ENCODE measurements around the gene NEK6.

The NEK6 gene

GRCh38 chr9:124386201-124386600 is 128.5 kb downstream of the NEK6 start:
- no peak overlapping the region for H3K27ac ChIP-seq (ENCODE audit: low read depth, low read length)
- no peak overlapping the region for H3K9ac ChIP-seq (ENCODE audit: low read length)
- no peaks in the 10 kb centered on the region for H3K9me3 ChIP-seq (ENCODE audit: low read length)
- no peaks in the 10 kb centered on the region for H3K27me3 ChIP-seq (ENCODE audit: control insufficient read depth in 1 of 2, insufficient read depth in 2 of 2, low read length in 2 of 2)
- peaks cover 19% of the 10 kb centered on the region for H3K36me3 ChIP-seq (ENCODE audit: insufficient read depth, low read length)
- H3K4me3 ChIP-seq (ENCODE audit: low read depth in 1 of 2, low read length in 2 of 2) = no peak overlapping the region
- H3K4me1 ChIP-seq (ENCODE audit: insufficient read depth, low read length) = peaks cover 25% of the 10 kb centered on the region

- H3K36me3 ChIP-seq (ENCODE audit: insufficient read depth, low read length) = peaks cover 11% of the 10 kb centered on the region
- H3K4me1 ChIP-seq (ENCODE audit: insufficient read depth, low read length) = peaks cover 41% of the 10 kb centered on the region
- no peak overlapping the region for H3K27ac ChIP-seq (ENCODE audit: low read depth, low read length)
- no peaks in the 10 kb centered on the region for H3K27me3 ChIP-seq (ENCODE audit: control insufficient read depth in 1 of 2, insufficient read depth in 2 of 2, low read length in 2 of 2)
- H3K9ac ChIP-seq (ENCODE audit: low read length) = no peak overlapping the region
- no peaks in the 10 kb centered on the region for H3K9me3 ChIP-seq (ENCODE audit: low read length)
- no peak overlapping the region for H3K4me3 ChIP-seq (ENCODE audit: low read depth in 1 of 2, low read length in 2 of 2)
Measured at GRCh38 chr9:124388275-124389048, 130.7 kb downstream of the NEK6 start.

GRCh38 chr9:124389146-124389939 is 131.6 kb downstream of the NEK6 start:
- H3K9ac ChIP-seq (ENCODE audit: low read length) = no peak overlapping the region
- no peak overlapping the region for H3K27ac ChIP-seq (ENCODE audit: low read depth, low read length)
- H3K27me3 ChIP-seq (ENCODE audit: control insufficient read depth in 1 of 2, insufficient read depth in 2 of 2, low read length in 2 of 2) = no peaks in the 10 kb centered on the region
- H3K4me3 ChIP-seq (ENCODE audit: low read depth in 1 of 2, low read length in 2 of 2) = no peak overlapping the region
- peaks cover 41% of the 10 kb centered on the region for H3K4me1 ChIP-seq (ENCODE audit: insufficient read depth, low read length)
- no peaks in the 10 kb centered on the region for H3K9me3 ChIP-seq (ENCODE audit: low read length)
- H3K36me3 ChIP-seq (ENCODE audit: insufficient read depth, low read length) = peaks cover 9% of the 10 kb centered on the region

GRCh38 chr9:124390794-124391658 is 133.3 kb downstream of the NEK6 start:
- Histone ChIP-seq H3K9ac (ENCODE audit: low read length) (no peak overlapping the region), H3K27ac (ENCODE audit: low read depth, low read length) (no peak overlapping the region), H3K9me3 (ENCODE audit: low read length) (no peaks in the 10 kb centered on the region), H3K4me1 (ENCODE audit: insufficient read depth, low read length) (peaks cover 41% of the 10 kb centered on the region), H3K36me3 (ENCODE audit: insufficient read depth, low read length) (peaks cover 8% of the 10 kb centered on the region), H3K27me3 (ENCODE audit: control insufficient read depth in 1 of 2, insufficient read depth in 2 of 2, low read length in 2 of 2) (no peaks in the 10 kb centered on the region), H3K4me3 (ENCODE audit: low read depth in 1 of 2, low read length in 2 of 2) (no peak overlapping the region)

GRCh38 chr9:124392254-124392870 is 134.6 kb downstream of the NEK6 start:
- Histone ChIP-seq H3K9ac (ENCODE audit: low read length) (no peak overlapping the region), H3K4me1 (ENCODE audit: insufficient read depth, low read length) (peaks cover 36% of the 10 kb centered on the region), H3K36me3 (ENCODE audit: insufficient read depth, low read length) (peaks cover 8% of the 10 kb centered on the region), H3K27ac (ENCODE audit: low read depth, low read length) (no peak overlapping the region), H3K27me3 (ENCODE audit: control insufficient read depth in 1 of 2, insufficient read depth in 2 of 2, low read length in 2 of 2) (no peaks in the 10 kb centered on the region), H3K4me3 (ENCODE audit: low read depth in 1 of 2, low read length in 2 of 2) (no peak overlapping the region), H3K9me3 (ENCODE audit: low read length) (no peaks in the 10 kb centered on the region)

GRCh38 chr9:124392871-124393460 is 135.2 kb downstream of the NEK6 start:
- no peak overlapping the region for H3K4me3 ChIP-seq (ENCODE audit: low read depth in 1 of 2, low read length in 2 of 2)
- no peaks in the 10 kb centered on the region for H3K9me3 ChIP-seq (ENCODE audit: low read length)
- peaks cover 8% of the 10 kb centered on the region for H3K36me3 ChIP-seq (ENCODE audit: insufficient read depth, low read length)
- H3K4me1 ChIP-seq (ENCODE audit: insufficient read depth, low read length) = peaks cover 36% of the 10 kb centered on the region
- no peaks in the 10 kb centered on the region for H3K27me3 ChIP-seq (ENCODE audit: control insufficient read depth in 1 of 2, insufficient read depth in 2 of 2, low read length in 2 of 2)
- no peak overlapping the region for H3K27ac ChIP-seq (ENCODE audit: low read depth, low read length)
- H3K9ac ChIP-seq (ENCODE audit: low read length) = no peak overlapping the region

- H3K9ac ChIP-seq (ENCODE audit: low read length) = no peak overlapping the region
- no peak overlapping the region for H3K27ac ChIP-seq (ENCODE audit: low read depth, low read length)
- no peaks in the 10 kb centered on the region for H3K27me3 ChIP-seq (ENCODE audit: control insufficient read depth in 1 of 2, insufficient read depth in 2 of 2, low read length in 2 of 2)
- H3K36me3 ChIP-seq (ENCODE audit: insufficient read depth, low read length) = peaks cover 8% of the 10 kb centered on the region
- H3K9me3 ChIP-seq (ENCODE audit: low read length) = no peaks in the 10 kb centered on the region
- no peak overlapping the region for H3K4me3 ChIP-seq (ENCODE audit: low read depth in 1 of 2, low read length in 2 of 2)
- H3K4me1 ChIP-seq (ENCODE audit: insufficient read depth, low read length) = peaks cover 30% of the 10 kb centered on the region
Measured at GRCh38 chr9:124394167-124394566, 136.4 kb downstream of the NEK6 start.

GRCh38 chr9:124394596-124394995 is 136.8 kb downstream of the NEK6 start:
- no peak overlapping the region for H3K4me3 ChIP-seq (ENCODE audit: low read depth in 1 of 2, low read length in 2 of 2)
- H3K4me1 ChIP-seq (ENCODE audit: insufficient read depth, low read length) = peaks cover 30% of the 10 kb centered on the region
- peaks cover 8% of the 10 kb centered on the region for H3K36me3 ChIP-seq (ENCODE audit: insufficient read depth, low read length)
- H3K27ac ChIP-seq (ENCODE audit: low read depth, low read length) = no peak overlapping the region
- no peaks in the 10 kb centered on the region for H3K27me3 ChIP-seq (ENCODE audit: control insufficient read depth in 1 of 2, insufficient read depth in 2 of 2, low read length in 2 of 2)
- H3K9me3 ChIP-seq (ENCODE audit: low read length) = no peaks in the 10 kb centered on the region
- H3K9ac ChIP-seq (ENCODE audit: low read length) = no peak overlapping the region

GRCh38 chr9:124395826-124396225 is 138.1 kb downstream of the NEK6 start:
- Histone ChIP-seq H3K4me3 (ENCODE audit: low read depth in 1 of 2, low read length in 2 of 2) (no peak overlapping the region), H3K27me3 (ENCODE audit: control insufficient read depth in 1 of 2, insufficient read depth in 2 of 2, low read length in 2 of 2) (no peaks in the 10 kb centered on the region), H3K9ac (ENCODE audit: low read length) (no peak overlapping the region), H3K27ac (ENCODE audit: low read depth, low read length) (no peak overlapping the region), H3K36me3 (ENCODE audit: insufficient read depth, low read length) (peaks cover 8% of the 10 kb centered on the region), H3K9me3 (ENCODE audit: low read length) (no peaks in the 10 kb centered on the region), H3K4me1 (ENCODE audit: insufficient read depth, low read length) (peaks cover 30% of the 10 kb centered on the region)

- Histone ChIP-seq H3K36me3 (ENCODE audit: insufficient read depth, low read length) (peaks cover 14% of the 10 kb centered on the region), H3K9me3 (ENCODE audit: low read length) (no peaks in the 10 kb centered on the region), H3K4me3 (ENCODE audit: low read depth in 1 of 2, low read length in 2 of 2) (no peak overlapping the region), H3K27ac (ENCODE audit: low read depth, low read length) (no peak overlapping the region), H3K27me3 (ENCODE audit: control insufficient read depth in 1 of 2, insufficient read depth in 2 of 2, low read length in 2 of 2) (no peaks in the 10 kb centered on the region), H3K9ac (ENCODE audit: low read length) (no peak overlapping the region), H3K4me1 (ENCODE audit: insufficient read depth, low read length) (peaks cover 15% of the 10 kb centered on the region)
Measured at GRCh38 chr9:124398191-124398935, 140.6 kb downstream of the NEK6 start.
